ENCODE results near the gene FLRT2.

Gene FLRT2

DNA sequence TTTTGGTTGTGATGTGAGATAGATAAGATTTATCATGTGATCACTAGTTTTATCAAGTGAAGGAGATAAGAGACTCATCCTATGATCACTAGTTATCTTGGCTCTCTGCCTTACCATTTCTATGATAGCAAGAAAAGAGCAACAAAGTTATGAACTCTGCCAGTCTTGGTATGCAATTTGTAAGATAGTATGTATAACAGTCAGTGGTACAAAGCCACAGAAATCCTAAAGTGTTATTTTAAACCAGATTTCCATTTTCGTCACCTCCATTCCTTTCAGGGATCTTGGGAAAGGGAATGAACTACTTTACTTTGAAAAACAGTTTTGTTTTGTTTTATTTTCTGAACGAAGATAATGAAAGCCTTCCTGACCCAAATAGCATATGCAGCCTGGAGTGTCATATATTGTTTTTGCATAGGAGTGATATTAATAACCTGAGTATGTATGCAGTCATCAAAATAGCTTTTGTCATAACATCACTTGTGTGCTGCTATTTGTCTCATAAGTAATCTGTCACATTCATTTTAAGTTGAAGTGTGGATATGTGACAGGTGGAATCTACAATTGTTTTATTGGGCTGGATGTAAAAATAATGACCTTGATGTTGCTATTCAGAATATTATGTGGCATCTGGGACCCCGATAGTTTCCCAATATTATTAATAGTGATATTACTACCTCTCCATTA lies 35.0 kb downstream of the FLRT2 start:
- no peak for DNase-seq (ENCODE audit: low read depth)

DNA sequence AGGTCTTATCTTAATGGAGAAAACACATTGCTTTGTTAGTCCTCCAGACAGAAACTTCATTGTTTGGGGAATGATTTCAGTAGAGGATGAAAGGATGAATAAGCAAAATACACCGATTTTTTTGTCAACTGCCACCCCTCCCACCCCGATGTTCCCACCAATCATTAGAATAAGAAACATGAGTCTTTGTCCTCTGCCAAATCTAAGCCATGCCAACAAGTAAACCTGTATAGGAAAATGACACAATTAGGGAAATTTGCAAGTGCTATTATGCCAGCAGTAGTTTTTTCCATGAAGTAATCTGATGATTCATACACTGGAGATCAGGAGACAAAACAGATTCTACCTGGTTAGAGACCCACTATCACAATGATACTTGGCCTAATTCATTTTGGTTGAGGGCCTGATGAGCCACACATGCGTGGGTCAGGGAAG lies 35.9 kb downstream of the FLRT2 start:
- DNase-seq (ENCODE audit: low read depth): peak; percentile 55

DNA sequence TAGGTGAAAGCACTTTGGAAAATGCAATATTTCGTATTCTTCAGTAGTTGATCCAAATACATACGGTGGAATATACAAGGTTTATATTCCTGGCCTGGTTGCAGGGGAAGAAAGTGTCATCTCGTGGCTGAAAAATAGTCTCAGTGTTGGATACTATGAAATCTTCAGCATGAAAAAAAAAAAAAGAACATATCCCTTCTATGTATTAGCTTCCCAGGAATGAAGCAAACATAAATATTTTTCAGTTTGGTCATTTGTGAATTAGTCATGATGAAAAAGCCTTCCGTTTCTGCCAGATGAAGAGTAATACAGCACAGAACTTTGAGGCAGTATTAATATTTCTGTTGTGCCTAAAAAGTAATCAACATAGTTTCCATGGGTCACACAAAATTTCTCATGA lies 36.7 kb downstream of the FLRT2 start:
- DNase-seq (ENCODE audit: low read depth): peak; percentile 50

- no peak for DNase-seq (ENCODE audit: low read depth)
Observed at GRCh38 chr14:85572011-85572410, 42.1 kb downstream of the FLRT2 start.

DNA sequence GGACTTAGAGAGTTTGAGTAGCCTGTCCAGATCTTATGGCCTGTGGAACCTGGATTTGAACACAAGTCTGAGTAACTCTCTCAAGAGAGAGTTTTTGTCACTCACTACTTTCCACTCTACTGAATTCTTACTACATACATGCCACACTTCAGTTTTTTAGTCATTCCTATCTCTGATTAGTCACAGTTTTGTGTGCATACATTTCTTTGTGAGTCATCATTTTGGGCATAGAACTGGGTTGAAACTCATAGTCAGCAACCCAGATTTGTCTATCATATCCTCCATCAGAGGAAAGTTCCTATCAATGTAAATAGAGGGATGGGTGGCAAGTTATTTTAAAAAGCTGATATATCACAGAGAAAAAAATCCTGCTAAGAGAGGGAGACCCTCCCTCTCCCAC lies 42.9 kb downstream of the FLRT2 start:
- peak; percentile 37 for DNase-seq (ENCODE audit: low read depth)

- no peak for DNase-seq (ENCODE audit: low read depth)
Observed at GRCh38 chr14:85573406-85573805, 43.5 kb downstream of the FLRT2 start.

- DNase-seq (ENCODE audit: low read depth): no peak
Observed at GRCh38 chr14:85574853-85575616, 45.1 kb downstream of the FLRT2 start.

DNA sequence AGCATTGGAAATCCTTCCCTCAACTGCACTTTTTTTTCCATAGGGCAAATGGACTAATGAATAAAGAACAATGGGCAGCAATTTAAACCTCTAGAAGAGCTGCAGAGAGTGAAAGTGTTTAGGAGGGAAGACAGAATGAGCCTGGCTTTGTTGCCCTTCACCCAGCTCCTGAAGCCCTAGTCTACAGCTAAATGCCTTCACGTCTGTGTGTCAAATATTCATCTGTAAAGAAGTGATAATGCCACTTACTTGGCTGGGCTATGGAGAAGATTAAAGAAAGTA lies 45.6 kb downstream of the FLRT2 start:
- no peak for DNase-seq (ENCODE audit: low read depth)

- DNase-seq (ENCODE audit: low read depth): no peak
Observed at GRCh38 chr14:85576218-85576617, 46.3 kb downstream of the FLRT2 start.

GRCh38 chr14:85576848-85577542 lies 47.1 kb downstream of the FLRT2 start:
- no peak for DNase-seq (ENCODE audit: low read depth)

GRCh38 chr14:85577543-85578114 lies 47.7 kb downstream of the FLRT2 start:
- no peak for DNase-seq (ENCODE audit: low read depth)

DNA sequence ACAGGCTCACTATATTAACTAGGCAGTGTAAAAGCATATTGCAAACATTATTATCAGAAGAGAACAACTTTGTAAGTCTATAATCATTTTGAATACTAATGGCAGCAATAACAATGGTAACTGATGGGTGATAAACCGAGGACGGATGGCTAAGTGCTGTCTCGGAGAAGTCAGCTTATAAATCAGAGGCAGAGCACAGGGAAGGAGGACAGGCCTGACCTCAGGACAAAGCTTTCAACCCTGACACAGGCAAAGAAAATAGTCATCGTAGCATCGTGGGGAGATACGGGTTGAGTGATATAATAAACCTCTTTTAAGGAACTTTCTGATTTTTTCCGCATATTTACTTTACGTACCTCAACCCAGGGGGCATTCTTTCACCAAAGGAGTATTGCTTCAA lies 48.4 kb downstream of the FLRT2 start:
- no peak for DNase-seq (ENCODE audit: low read depth)

DNA sequence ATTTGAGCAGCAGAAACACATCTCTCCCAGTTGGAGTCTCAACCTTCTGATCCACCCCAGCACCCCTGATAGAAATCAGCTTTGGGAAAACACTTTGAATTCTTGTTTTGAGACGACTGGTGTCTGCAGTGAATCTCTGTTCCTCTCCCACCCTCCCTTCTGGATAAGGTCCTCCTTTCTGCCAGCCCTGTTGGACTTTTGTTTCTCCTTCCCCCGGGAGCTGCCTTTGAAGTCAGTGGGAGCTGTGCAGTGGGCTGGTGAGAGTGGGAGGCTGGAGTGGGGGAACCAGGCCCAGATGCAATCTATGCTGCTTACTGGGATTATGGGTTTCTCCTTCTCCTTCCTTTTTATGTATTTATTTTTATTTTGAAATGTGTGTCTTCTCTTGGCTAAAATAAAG lies 49.0 kb downstream of the FLRT2 start:
- DNase-seq (ENCODE audit: low read depth): no peak

DNA sequence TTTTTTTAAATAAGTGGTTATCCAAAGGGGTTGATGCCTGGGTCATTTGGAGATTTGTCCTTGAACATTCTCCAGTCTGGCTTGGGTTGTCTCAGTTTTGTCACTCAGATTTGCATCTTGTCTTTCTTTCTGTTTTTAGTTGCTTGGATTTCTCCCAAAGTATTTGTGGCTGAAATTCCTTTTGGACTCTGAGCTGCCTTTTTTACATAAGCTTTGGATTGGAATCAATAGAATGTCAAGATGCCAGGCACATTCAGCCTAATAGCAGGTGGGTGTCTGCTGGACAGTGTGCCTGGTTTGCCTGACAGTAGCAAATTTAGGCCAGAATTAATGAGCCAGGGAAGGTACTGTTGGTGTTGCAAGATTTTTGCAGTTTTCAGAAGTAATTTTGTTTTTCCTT lies 50.0 kb downstream of the FLRT2 start:
- no peak for DNase-seq (ENCODE audit: low read depth)

DNA sequence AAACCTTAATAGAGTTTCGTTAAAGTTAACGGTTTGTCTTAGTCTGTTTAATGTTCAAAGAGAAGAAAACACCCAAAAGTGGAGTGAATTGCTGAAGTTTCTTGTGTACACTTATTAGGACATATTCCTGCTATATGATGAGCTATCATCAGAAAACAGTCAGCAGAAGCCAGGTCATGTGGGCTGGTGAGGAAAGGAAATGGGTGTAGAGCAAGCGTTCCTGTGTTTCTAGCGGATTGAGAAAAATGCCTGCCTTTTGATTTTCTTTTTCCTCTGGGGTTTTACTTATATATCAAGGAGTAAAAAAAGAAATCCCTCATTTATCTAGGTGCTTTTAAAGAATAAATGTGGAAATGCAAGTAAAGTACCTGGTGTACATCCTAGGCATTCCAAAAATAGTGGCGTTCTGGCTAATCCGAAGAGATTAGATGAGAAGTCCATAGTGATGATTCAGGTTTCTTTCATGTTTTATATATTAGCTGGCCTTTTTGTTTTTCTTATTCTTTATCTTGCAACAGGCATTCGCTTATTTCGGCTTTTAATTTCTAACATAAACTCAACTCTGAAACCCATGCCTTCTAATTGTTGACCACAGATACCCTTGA lies 50.7 kb downstream of the FLRT2 start:
- no peak for DNase-seq (ENCODE audit: low read depth)

DNA sequence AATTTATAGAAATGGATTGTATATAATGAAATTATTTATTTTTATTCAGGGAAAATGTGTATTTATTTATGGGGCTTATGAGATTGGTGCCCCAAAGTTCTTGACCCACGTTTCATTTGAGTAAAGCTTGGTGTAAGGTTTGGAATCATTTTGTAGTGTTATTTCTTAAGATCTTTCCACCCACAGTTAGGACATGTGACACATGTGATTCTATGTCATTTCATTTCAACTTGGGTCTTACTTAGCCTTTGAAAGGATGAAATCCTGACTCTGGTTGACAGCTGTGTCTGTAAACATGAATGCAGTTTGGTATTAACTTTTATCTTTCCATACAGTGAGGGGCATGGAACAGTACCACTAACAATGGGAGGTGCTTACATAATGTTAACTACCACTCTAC lies 51.7 kb downstream of the FLRT2 start:
- no peak for DNase-seq (ENCODE audit: low read depth)

- DNase-seq (ENCODE audit: low read depth): no peak
Observed at GRCh38 chr14:85583380-85583779, 53.4 kb downstream of the FLRT2 start.

- no peak for DNase-seq (ENCODE audit: low read depth)
Observed at GRCh38 chr14:85584481-85584880, 54.5 kb downstream of the FLRT2 start.

- peak; percentile 60 for DNase-seq (ENCODE audit: low read depth)
Observed at GRCh38 chr14:85587151-85587711, 57.3 kb downstream of the FLRT2 start.

DNA sequence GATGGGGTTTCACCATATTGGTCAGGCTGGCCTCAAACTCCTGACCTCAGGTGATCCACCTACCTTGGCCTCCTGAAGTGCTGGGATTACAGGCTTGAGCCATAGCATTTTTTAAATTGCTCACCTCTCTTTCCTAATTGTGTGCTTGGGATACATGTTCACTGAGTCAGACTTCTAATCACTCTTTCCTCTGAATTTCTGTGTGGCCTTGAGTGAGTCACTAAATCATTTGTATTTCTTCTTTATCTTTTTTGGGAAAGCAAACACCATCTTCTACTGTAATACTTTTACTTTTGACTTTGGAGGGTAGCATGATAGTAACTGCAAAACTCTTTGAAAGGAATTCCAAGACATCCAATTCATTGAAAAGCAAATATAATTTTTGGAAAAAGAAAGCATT lies 60.8 kb downstream of the FLRT2 start:
- no peak for DNase-seq (ENCODE audit: low read depth)

GRCh38 chr14:85594217-85594616 lies 64.3 kb downstream of the FLRT2 start:
- DNase-seq (ENCODE audit: low read depth): no peak

GRCh38 chr14:85595981-85596380 lies 66.0 kb downstream of the FLRT2 start:
- DNase-seq (ENCODE audit: low read depth): no peak

Measured in fibroblast of the conjunctiva (primary cell).